Right renal cortex interstitium (tissue), 3 donors: Measurements from ENCODE around the gene IPO7. TPM values are rescaled to one million over a fixed set of nuclear protein-coding genes. Genes with fewer than 3 reads are reported as not detected.

Source experiments
- DNase-seq, 3 donors: peaks; one replicate each; pipeline ENCODE4 v3.0.0-alpha.2; 2013; ENCODE audit warnings: low read depth in 3 of 3, low spot score in 2 of 3
- polyA plus RNA-seq, 3 donors: library from polyadenylated mRNA; unstranded; fragments of 120-200 nt; gene quantifications; one replicate each; pipeline ENCODE4 v1.2.1, GENCODE V29; 2013; ENCODE audit not compliant: insufficient read length in 3 of 3

The IPO7 gene
- polyA plus RNA-seq, 3 donors = 113 to 118 (median 117) TPM

- no peak for DNase-seq
These were observed 104.8 kb downstream of the IPO7 start for GRCh38 chr11:9489080-9489765.

- DNase-seq = no peak
These were observed 105.9 kb downstream of the IPO7 start for GRCh38 chr11:9490376-9490775.

GRCh38 chr11:9493492-9493891 is 109.0 kb downstream of the IPO7 start:
- DNase-seq = no peak

- DNase-seq = no peak
These were observed 109.9 kb downstream of the IPO7 start for GRCh38 chr11:9494316-9494715.

- no peak for DNase-seq
These were observed 111.5 kb downstream of the IPO7 start for GRCh38 chr11:9495803-9496514.

Other genes with a start within 250 kb of the IPO7 start
- 100 to 1,000 TPM in 1 of 3 donors, 10 to 100 TPM in 2; 94.4 to 106 (median 97.8) TPM for gene DENND5A, start 119.3 kb upstream of the IPO7 start, polyA plus RNA-seq
- 10 to 100 TPM; 33.2 to 38.5 (median 37.9) TPM for gene TMEM41B, start 70.1 kb upstream of the IPO7 start, polyA plus RNA-seq
- 10 to 100 TPM; 30.0 to 34.0 (median 30.2) TPM for gene ZNF143, start 76.4 kb downstream of the IPO7 start, polyA plus RNA-seq
- gene WEE1, start 189.0 kb downstream of the IPO7 start, polyA plus RNA-seq = 10 to 100 TPM; 89.4 to 93.1 (median 91.1) TPM